OCI-LY1 (cell line): ENCODE results near the gene RND2.

Experiments used
- H2AFZ ChIP-seq: fragments of 200-600 bp; sonication (generic), shearing (Covaris generic); 2 replicates; pipeline ENCODE4 v1.6.0; 2014; ENCODE audit warnings: antibody characterized with exemption, mild to moderate bottlenecking, low read length
- H3F3A ChIP-seq: fragments of 200-600 bp; sonication (generic), shearing (Covaris generic); 2 replicates; pipeline ENCODE4 v1.6.0; 2014; ENCODE audit warnings: mild to moderate bottlenecking, antibody characterized with exemption, low read length, moderate library complexity; ENCODE audit not compliant: insufficient read depth
- H3K27ac ChIP-seq: fragments of 200-600 bp; sonication (generic); 2 replicates; pipeline ENCODE4 v1.5.1; 2014; ENCODE audit warnings: low read length, mixed run types, mild to moderate bottlenecking, low read depth; ENCODE audit not compliant: poor library complexity, severe bottlenecking
- H3K27me3 ChIP-seq: fragments of 200-600 bp; sonication (generic); 2 replicates; pipeline ENCODE4 v1.6.0; 2014; ENCODE audit warnings: antibody characterized with exemption, mild to moderate bottlenecking, low read length, moderate library complexity; ENCODE audit not compliant: insufficient read depth
- H3K36me3 ChIP-seq: fragments of 200-600 bp; sonication (generic); 2 replicates; pipeline ENCODE4 v1.6.1; 2014; ENCODE audit warnings: mild to moderate bottlenecking, antibody characterized with exemption, low read length, moderate library complexity, mixed read lengths; ENCODE audit not compliant: insufficient read depth
- H3K4me1 ChIP-seq: fragments of 200-600 bp; sonication (generic); 2 replicates; pipeline ENCODE4 v1.5.1; 2014; ENCODE audit warnings: mild to moderate bottlenecking, low read length, moderate library complexity; ENCODE audit not compliant: insufficient read depth, severe bottlenecking
- H3K4me2 ChIP-seq: fragments of 200-600 bp; sonication (generic), shearing (Covaris generic); 2 replicates; pipeline ENCODE4 v1.6.1; 2014; ENCODE audit warnings: low read length
- H3K4me3 ChIP-seq: fragments of 200-600 bp; sonication (generic); 2 replicates; pipeline ENCODE4 v1.5.1; 2014; ENCODE audit warnings: low read length, low read depth, mild to moderate bottlenecking, mixed read lengths; ENCODE audit not compliant: poor library complexity, severe bottlenecking
- H3K79me2 ChIP-seq: fragments of 200-600 bp; shearing (Covaris generic); 2 replicates; pipeline ENCODE4 v1.6.1; 2016; ENCODE audit warnings: mixed run types, low read length, mixed read lengths; ENCODE audit not compliant: insufficient read depth
- H3K9ac ChIP-seq: fragments of 200-600 bp; sonication (generic), shearing (Covaris generic); 2 replicates; pipeline ENCODE4 v1.6.1; 2014; ENCODE audit warnings: mild to moderate bottlenecking, low read length, mixed read lengths
- H3K9me2 ChIP-seq: fragments of 200-600 bp; sonication (generic), shearing (Covaris generic); 2 replicates; pipeline ENCODE4 v1.6.1; 2014; ENCODE audit warnings: low read depth, mild to moderate bottlenecking, low read length, mixed read lengths
- H3K9me3 ChIP-seq: fragments of 200-600 bp; shearing (Covaris generic); 2 replicates; pipeline ENCODE4 v1.6.1; 2014; ENCODE audit warnings: low read length, mixed read lengths
- H4K20me1 ChIP-seq: fragments of 200-600 bp; sonication (generic), shearing (Covaris generic); 2 replicates; pipeline ENCODE4 v1.6.0; 2016; ENCODE audit warnings: mild to moderate bottlenecking, low read length; ENCODE audit not compliant: insufficient read depth
- CTCF ChIP-seq: fragments of 200-600 bp; sonication (generic), shearing (Covaris generic); IDR thresholded peaks from 2 replicates; pipeline ENCODE4 v1.5.1; 2017; ENCODE audit warnings: mild to moderate bottlenecking, antibody characterized with exemption, low read length, moderate library complexity, mixed read lengths
- EZH2 ChIP-seq: fragments of 200-600 bp; sonication (generic), shearing (Covaris generic); IDR thresholded peaks from 2 replicates; pipeline ENCODE4 v1.8.0; 2017; ENCODE audit warnings: borderline replicate concordance, mixed run types, mild to moderate bottlenecking, antibody characterized with exemption, low read length, moderate library complexity, mixed read lengths

Gene RND2

GRCh38 chr17:43003542-43004172 lies 21.4 kb upstream of the RND2 start:
- H3K36me3 ChIP-seq = peaks cover 62% of the 10 kb centered on the region

GRCh38 chr17:43006639-43007551 lies 18.1 kb upstream of the RND2 start, which contains the start of gene IFI35:
Gene IFI35, plus strand, starts transcription at chr17:43006784. Its CDS starts 164 bp downstream, at chr17:43006948.
- H3K9ac ChIP-seq = peak within 1 kb of the TSS; percentile 65
- H3K36me3 ChIP-seq = peaks cover 31% of the 10 kb centered on the region
- peak within 1 kb of the TSS; percentile 59 for H3K4me3 ChIP-seq
- H3K4me2 ChIP-seq = peak within 1 kb of the TSS; percentile 70
- no peak within 1 kb of the TSS for H2AFZ ChIP-seq
- TF ChIP-seq CTCF = peak; percentile 53; the same call in 1 of the 2 replicates
- TF ChIP-seq EZH2 = no peak
- H3K9me3 ChIP-seq = no peaks in the 10 kb centered on the region
- no peaks in the 10 kb centered on the region for H3K9me2 ChIP-seq
- H3K27me3 ChIP-seq = no peaks in the 10 kb centered on the region
- H3K4me1 ChIP-seq = peaks cover 5% of the 10 kb centered on the region
- H3K79me2 ChIP-seq = no peaks in the 10 kb centered on the region
- no peaks in the 10 kb centered on the region for H4K20me1 ChIP-seq
- 0 out of 2 replicates have a peak, but pooled peaks cover 6% of the 10 kb centered on the region for H3F3A ChIP-seq
- peak within 1 kb of the TSS; percentile 55 for H3K27ac ChIP-seq

More at GRCh38 chr17:43003542-43004172, 21.4 kb upstream of the RND2 start:
- Histone ChIP-seq H3K9me3 (no peaks in the 10 kb centered on the region), H3K27ac (peak overlapping the region; percentile 35), H4K20me1 (no peaks in the 10 kb centered on the region), H3K9me2 (no peaks in the 10 kb centered on the region), H2AFZ (no peak overlapping the region), H3K9ac (no peak overlapping the region), H3K4me1 (peaks cover 18% of the 10 kb centered on the region), H3K79me2 (peaks cover 16% of the 10 kb centered on the region), H3K27me3 (no peaks in the 10 kb centered on the region), H3K4me3 (no peak overlapping the region), H3F3A (peaks cover 6% of the 10 kb centered on the region; the same call in 1 of the 2 replicates), H3K4me2 (no peak overlapping the region)
- TF ChIP-seq CTCF = no peak
- TF ChIP-seq EZH2 = no peak

GRCh38 chr17:43010667-43011308 lies 14.2 kb upstream of the RND2 start:
- TF ChIP-seq EZH2 = no peak
- no peak for TF ChIP-seq CTCF
- H3K79me2 ChIP-seq = no peaks in the 10 kb centered on the region
- H3K9me2 ChIP-seq = no peaks in the 10 kb centered on the region
- H2AFZ ChIP-seq = no peak overlapping the region
- peaks cover 5% of the 10 kb centered on the region for H3K4me1 ChIP-seq
- no peak overlapping the region for H3K9ac ChIP-seq
- H3K27me3 ChIP-seq = no peaks in the 10 kb centered on the region
- peaks cover 4% of the 10 kb centered on the region; the same call in 1 of the 2 replicates for H3K36me3 ChIP-seq
- H3K27ac ChIP-seq = no peak overlapping the region
- H3K4me3 ChIP-seq = no peak overlapping the region
- H3K4me2 ChIP-seq = no peak overlapping the region
- no peaks in the 10 kb centered on the region for H3K9me3 ChIP-seq
- H3F3A ChIP-seq = no peaks in the 10 kb centered on the region
- no peaks in the 10 kb centered on the region for H4K20me1 ChIP-seq
